SK-N-SH (cell line): ENCODE results near the gene ATP13A3. TPM values are rescaled to one million over a fixed set of nuclear protein-coding genes. Genes with fewer than 3 reads are reported as not detected.

Source experiments
- CTCF ChIA-PET: fragments of 300-600, 350-600 bp; formaldehyde crosslinking; extraction: SDS; loops from one replicate; lab custom pipeline; 2021; lab: Yijun Ruan, JAX
- POLR2A ChIA-PET: fragments of 350-600 bp; sonication (Branson Sonifier 250); formaldehyde crosslinking; extraction: SDS; loops from one replicate; lab custom pipeline; 2020; ENCODE audit warnings: antibody characterized with exemption, inconsistent platforms; lab: Yijun Ruan, JAX
- DNase-seq: peaks from one replicate; pipeline ENCODE4 v3.0.0; 2012
- H2AFZ ChIP-seq: fragments of 200-600 bp; sonication (generic); 2 replicates; pipeline ENCODE4 v1.8.1; 2016; ENCODE audit warnings: antibody characterized with exemption, mild to moderate bottlenecking, low read depth
- H3F3A ChIP-seq: fragments of 200-600 bp; sonication (generic); replicated peaks from 2 replicates; pipeline ENCODE3; 2016; ENCODE audit warnings: antibody characterized with exemption, mild to moderate bottlenecking; ENCODE audit not compliant: insufficient read depth
- H3K27ac ChIP-seq, 2 experiments: fragments of 200-500 bp in 1 of 2; fragments of 200-600 bp in 1 of 2; sonication (Bioruptor generic) in 1 of 2; sonication (generic), shearing (Covaris generic) in 1 of 2; 2 replicates each; pipeline versions ENCODE4 v1.5.1 to v1.6.1; 2014 to 2016; ENCODE audit warnings: low read depth in 2 of 2, inconsistent platforms in 1 of 2, low read length in 1 of 2, mild to moderate bottlenecking in 1 of 2, mixed read lengths in 1 of 2
- H3K27me3 ChIP-seq: fragments of 200-600 bp; sonication (generic), shearing (Covaris generic); 2 replicates; pipeline ENCODE4 v1.6.1; 2016; ENCODE audit warnings: mixed run types; ENCODE audit not compliant: insufficient read depth
- H3K36me3 ChIP-seq, 2 experiments: fragments of 200-500 bp in 1 of 2; fragments of 200-600 bp in 1 of 2; sonication (Bioruptor generic) in 1 of 2; sonication (generic) in 1 of 2; replicated peaks in 1 of 2; 2 replicates each; pipeline versions ENCODE3 to v1.5.1; 2014 to 2016; ENCODE audit warnings: low read length in 1 of 2, mild to moderate bottlenecking in 1 of 2; ENCODE audit not compliant: insufficient read depth in 2 of 2, control insufficient read depth in 1 of 2
- H3K4me1 ChIP-seq, 2 experiments: fragments of 200-500 bp in 1 of 2; fragments of 200-600 bp in 1 of 2; sonication (Bioruptor generic) in 1 of 2; sonication (generic), shearing (Covaris generic) in 1 of 2; 2 replicates each; pipeline versions ENCODE4 v1.5.1 to v1.6.1; 2014 to 2016; ENCODE audit warnings: low read depth in 1 of 2, low read length in 1 of 2, mixed run types in 1 of 2; ENCODE audit not compliant: insufficient read depth in 2 of 2, control insufficient read depth in 1 of 2
- H3K4me2 ChIP-seq: fragments of 200-600 bp; sonication (generic), shearing (Covaris generic); 2 replicates; pipeline ENCODE4 v1.6.1; 2017; ENCODE audit warnings: mixed run types
- H3K4me3 ChIP-seq, 2 experiments: fragments of 200-500 bp in 1 of 2; fragments of 200-600 bp in 1 of 2; sonication (Bioruptor generic) in 1 of 2; sonication (generic), shearing (Covaris generic) in 1 of 2; 2 replicates each; pipeline versions ENCODE4 v1.5.1 to v1.8.1; 2014 to 2016; ENCODE audit warnings: low read depth in 2 of 2, inconsistent platforms in 1 of 2, low read length in 1 of 2, mild to moderate bottlenecking in 1 of 2, mixed read lengths in 1 of 2, moderate library complexity in 1 of 2
- H3K79me2 ChIP-seq: fragments of 200-600 bp; sonication (generic); 2 replicates; pipeline ENCODE4 v1.8.1; 2017; ENCODE audit warnings: mild to moderate bottlenecking; ENCODE audit not compliant: insufficient read depth
- H3K9ac ChIP-seq: fragments of 200-600 bp; sonication (generic); 2 replicates; pipeline ENCODE4 v1.6.1; 2017; ENCODE audit warnings: mixed run types
- H3K9me2 ChIP-seq: fragments of 200-600 bp; sonication (generic); 2 replicates; pipeline ENCODE4 v1.6.1; 2017; ENCODE audit warnings: mixed run types
- H3K9me3 ChIP-seq: fragments of 200-600 bp; sonication (generic); 2 replicates; pipeline ENCODE4 v1.6.1; 2017; ENCODE audit warnings: mixed run types, mild to moderate bottlenecking, moderate library complexity
- H4K20me1 ChIP-seq: fragments of 200-600 bp; sonication (generic); 2 replicates; pipeline ENCODE4 v1.6.1; 2017; ENCODE audit warnings: mild to moderate bottlenecking, mixed run types; ENCODE audit not compliant: insufficient read depth
- CHD2 ChIP-seq: fragments of 150-350 bp; IDR thresholded peaks from 2 replicates; pipeline ENCODE4 v1.6.1; 2018; ENCODE audit warnings: low read length; ENCODE audit not compliant: partially characterized antibody
- ELF1 ChIP-seq: IDR thresholded peaks from 2 replicates; pipeline ENCODE4 v1.4.0; 2012
- FOSL2 ChIP-seq: IDR thresholded peaks from 2 replicates; pipeline ENCODE4 v1.4.0; 2012; ENCODE audit warnings: low read depth, mild to moderate bottlenecking, moderate library complexity, borderline replicate concordance
- GABPA ChIP-seq: IDR thresholded peaks from 2 replicates; pipeline ENCODE4 v1.4.0; 2012; ENCODE audit warnings: low read depth, mild to moderate bottlenecking
- GATA2 ChIP-seq: sonication (generic); formaldehyde crosslinking; IDR thresholded peaks from 2 replicates; pipeline ENCODE4 v1.5.0; 2020; ENCODE audit warnings: mild to moderate bottlenecking, missing genetic modification reagents
- JUND ChIP-seq: IDR thresholded peaks from 2 replicates; pipeline ENCODE4 v1.4.0; 2012
- MXI1 ChIP-seq: IDR thresholded peaks from 2 replicates; pipeline ENCODE4 v1.6.1; 2012; ENCODE audit warnings: mild to moderate bottlenecking, low read depth, low read length, improper control_type of control experiment
- NRF1 ChIP-seq: IDR thresholded peaks from 2 replicates; pipeline ENCODE4 v1.6.1; 2012; ENCODE audit warnings: low read depth, mild to moderate bottlenecking, low read length
- RAD21 ChIP-seq: IDR thresholded peaks from 2 replicates; pipeline ENCODE4 v1.6.1; 2012; ENCODE audit warnings: mild to moderate bottlenecking, low read length
- RCOR1 ChIP-seq: fragments of 150-350 bp; IDR thresholded peaks from 2 replicates; pipeline ENCODE4 v1.6.1; 2017; ENCODE audit warnings: antibody characterized with exemption, low read length
- REST ChIP-seq: IDR thresholded peaks from 2 replicates; pipeline ENCODE4 v1.6.1; 2012; ENCODE audit warnings: mild to moderate bottlenecking, low read depth, low read length, moderate library complexity
- RFX5 ChIP-seq: IDR thresholded peaks from 2 replicates; pipeline ENCODE4 v1.6.1; 2012; ENCODE audit warnings: mild to moderate bottlenecking, improper control_type of control experiment, low read length
- SIN3A ChIP-seq: IDR thresholded peaks from 2 replicates; pipeline ENCODE4 v1.6.1; 2012; ENCODE audit warnings: low read depth, mild to moderate bottlenecking, low read length, moderate library complexity, borderline replicate concordance
- SMC3 ChIP-seq: IDR thresholded peaks from 2 replicates; pipeline ENCODE4 v1.6.1; 2012; ENCODE audit warnings: low read depth, low read length, improper control_type of control experiment
- USF1 ChIP-seq: IDR thresholded peaks from 2 replicates; pipeline ENCODE4 v1.4.0; 2012; ENCODE audit warnings: low read depth, borderline replicate concordance
- USF2 ChIP-seq: fragments of 150-350 bp; IDR thresholded peaks from 2 replicates; pipeline ENCODE4 v1.6.1; 2017; ENCODE audit warnings: antibody characterized with exemption, low read length, low read depth, borderline replicate concordance
- WGBS: methylation state at CpG from one replicate; pipeline ENCODE4 v1.1.6; 2017; ENCODE audit warnings: low lambda C conversion rate; 5-methylcytosine and 5-hydroxymethylcytosine counted together
- polyA plus RNA-seq, 3 experiments: library from polyadenylated mRNA; depleted of rRNA; stranded (reverse); fragments of >200 nt; gene quantifications; 2 replicates each; pipeline ENCODE4 v1.2.3, GENCODE V29; 2012

Gene ATP13A3
- polyA plus RNA-seq, 1 of the 3 experiments (the other 2 are of a cell fraction): 48.2 TPM

- DNase-seq: no peak
- ChIA-PET POLR2A (no interaction called here), CTCF (interaction anchor here (1.0 to 1.5 kb wide), 3 partner anchors 18 to 23 kb away, joined by 3 read pairs; no protein-coding TSS in a partner anchor)
- peaks cover 0 to 4% of the 10 kb centered on the region in 2 experiments; a peak in 1 of 4 replicates for H3K4me1 ChIP-seq
- no peaks in the 10 kb centered on the region for H4K20me1 ChIP-seq
- no peak overlapping the region for H3K4me2 ChIP-seq
- no peak overlapping the region for H3K27ac ChIP-seq
- TF ChIP-seq USF2 (no peak), NRF1 (no peak), RCOR1 (no peak), SIN3A (no peak), JUND (no peak), RAD21 (no peak), GABPA (no peak), SMC3 (no peak), RFX5 (no peak), REST (no peak), CHD2 (no peak), ELF1 (no peak), FOSL2 (no peak), MXI1 (no peak), USF1 (no peak), GATA2 (no peak)
- no peaks in the 10 kb centered on the region for H3K36me3 ChIP-seq
- no peaks in the 10 kb centered on the region for H3K9me2 ChIP-seq
- 84% methylated on average over 6 of the region's 6 CpGs for WGBS
- H3K4me3 ChIP-seq: no peak overlapping the region
- H3K27me3 ChIP-seq: no peaks in the 10 kb centered on the region; the same call in 1 of the 2 replicates
- H3K9me3 ChIP-seq: no peaks in the 10 kb centered on the region
- H3F3A ChIP-seq: no peaks in the 10 kb centered on the region
- H3K79me2 ChIP-seq: no peaks in the 10 kb centered on the region
- no peak overlapping the region for H2AFZ ChIP-seq
- H3K9ac ChIP-seq: no peak overlapping the region
These were observed 102.6 kb downstream of the ATP13A3 start for GRCh38 chr3:194384156-194384555.
